Aorta (tissue), 5 donors: Measurements from ENCODE around the gene OMP. TPM values are rescaled to one million over a fixed set of nuclear protein-coding genes. Genes with fewer than 3 reads are reported as not detected.
"Not testable (repeated sequence)": the region's sequence is repeated elsewhere in the genome, so short reads cannot be mapped to it uniquely, and the experiment has no call there.

ENCODE experiments used
- ATAC-seq: fragments of 200-7000 bp; cut with Tn5 transposase; one replicate; pipeline ENCODE4 v1.9.1; 2022; ENCODE audit warnings: moderate library complexity; ENCODE audit not compliant: low FRiP score
- DNase-seq, 2 donors: peaks; one replicate each; pipeline ENCODE4 v3.0.0-alpha.2; 2020
- H3K27ac ChIP-seq, 2 donors: one replicate each; pipeline ENCODE4 v1.5.1; 2013; ENCODE audit warnings: low read length in 2 of 2, mild to moderate bottlenecking in 2 of 2, moderate library complexity in 2 of 2, control low read depth in 1 of 2, inconsistent platforms in 1 of 2, low read depth in 1 of 2
- H3K27me3 ChIP-seq, 2 donors: one replicate each; pipeline ENCODE4 v1.6.1; 2013; ENCODE audit warnings: control low read depth in 1 of 2, low read length in 1 of 2, mild to moderate bottlenecking in 1 of 2, moderate library complexity in 1 of 2; ENCODE audit not compliant: insufficient read depth in 2 of 2, control insufficient read depth in 1 of 2
- H3K36me3 ChIP-seq, 2 donors: one replicate each; pipeline ENCODE4 v1.6.1; 2013; ENCODE audit warnings: control low read depth in 1 of 2, low read length in 1 of 2, mild to moderate bottlenecking in 1 of 2; ENCODE audit not compliant: insufficient read depth in 2 of 2, control insufficient read depth in 1 of 2
- H3K4me1 ChIP-seq, 2 donors: one replicate each; pipeline ENCODE4 v1.6.1; 2013; ENCODE audit warnings: low read length in 2 of 2, control low read depth in 1 of 2, mild to moderate bottlenecking in 1 of 2, moderate library complexity in 1 of 2; ENCODE audit not compliant: insufficient read depth in 2 of 2, control insufficient read depth in 1 of 2
- H3K4me3 ChIP-seq, 2 donors: one replicate each; pipeline ENCODE4 v1.5.1; 2013; ENCODE audit warnings: low read length in 2 of 2, control low read depth in 1 of 2, mild to moderate bottlenecking in 1 of 2
- H3K9me3 ChIP-seq: one replicate; pipeline ENCODE4 v1.6.1; 2013; ENCODE audit warnings: mild to moderate bottlenecking, low read length; ENCODE audit not compliant: control insufficient read depth
- WGBS, 2 donors: extraction: QIAGEN DNeasy Blood & Tissue Kit; methylation state at CpG; one replicate each; pipeline ENCODE4 v1.1.7; 2013; 5-methylcytosine and 5-hydroxymethylcytosine counted together
- intact Hi-C, 2 donors: fragments of 100-400 bp; cut with DNase I; formaldehyde crosslinking; loops; one replicate each; pipeline versions ENCODE4 v1.14.2 to v1.15.0; 2022
- polyA plus RNA-seq, 2 donors: library from polyadenylated mRNA; stranded (reverse); fragments of 200-250 nt; gene quantifications; one replicate each; pipeline ENCODE4 v1.2.3, GENCODE V29; 2013
- total RNA-seq, 2 donors: library from RNA; stranded (reverse); fragmentation: NEBNext Ultra II Directional; extraction: Animal tissue kit (Norgen Biotek cat#: 25700); gene quantifications; one replicate each; pipeline ENCODE4 v1.2.1, GENCODE V29; 2021
- donor health status: healthy with polysubstance abuse.
- donor health status: Bipolar disorder and iron deficiency.
- donor health status: DM: no; HTN: no; CAD: no.
- donor health status: DM: no; HTN: no; CAD: no.
- donor health status: DM: yes; HTN: yes; CAD: no.

OMP gene
- total and polyA plus RNA-seq, 4 donors = 2.1 TPM; not detected in 3

- ATAC-seq = no peak
- H3K9me3 ChIP-seq = peaks cover 5% of the 10 kb centered on the region
- H3K4me3 ChIP-seq = no peak overlapping the region
- intact Hi-C loops = no loop called here
- no peaks in the 10 kb centered on the region for H3K27me3 ChIP-seq
- no peaks in the 10 kb centered on the region for H3K4me1 ChIP-seq
- H3K36me3 ChIP-seq = no peaks in the 10 kb centered on the region
- no peak for DNase-seq
- no peak overlapping the region for H3K27ac ChIP-seq
- 89 to 91% methylated on average over 5 of the region's 5 CpGs for WGBS, 2 donors
Measured at GRCh38 chr11:77059806-77060205, 42.8 kb upstream of the OMP start.

GRCh38 chr11:77060234-77060633 is 42.4 kb upstream of the OMP start:
- Histone ChIP-seq H3K27ac (no peak overlapping the region), H3K4me1 (no peaks in the 10 kb centered on the region), H3K4me3 (no peak overlapping the region), H3K36me3 (no peaks in the 10 kb centered on the region), H3K9me3 (peaks cover 5% of the 10 kb centered on the region), H3K27me3 (no peaks in the 10 kb centered on the region)
- ATAC-seq (no peak), DNase-seq (no peak)
- intact Hi-C loops = no loop called here
- WGBS, 2 donors = 84 to 86% methylated on average over 4 of the region's 4 CpGs

GRCh38 chr11:77061258-77061657 is 41.4 kb upstream of the OMP start:
- WGBS, 2 donors = 75 to 76% methylated on average over 4 of the region's 4 CpGs
- H3K27ac ChIP-seq, H3K27me3 ChIP-seq, ATAC-seq, intact Hi-C loops, H3K4me3 ChIP-seq, H3K9me3 ChIP-seq, H3K36me3 ChIP-seq, DNase-seq, H3K4me1 ChIP-seq: not testable (repeated sequence)

GRCh38 chr11:77062924-77063323 is 39.7 kb upstream of the OMP start:
- ATAC-seq (no peak), DNase-seq (no peak)
- Histone ChIP-seq H3K4me1 (no peaks in the 10 kb centered on the region), H3K4me3 (no peak overlapping the region), H3K36me3 (no peaks in the 10 kb centered on the region), H3K27me3 (no peaks in the 10 kb centered on the region), H3K27ac (no peak overlapping the region), H3K9me3 (no peaks in the 10 kb centered on the region)
- intact Hi-C loops = no loop called here

GRCh38 chr11:77063407-77063806 is 39.2 kb upstream of the OMP start:
- ATAC-seq = no peak
- no peaks in the 10 kb centered on the region for H3K9me3 ChIP-seq
- WGBS, 2 donors = 96 to 100% methylated on average over 1 of the region's 1 CpG
- no peaks in the 10 kb centered on the region for H3K36me3 ChIP-seq
- intact Hi-C loops = no loop called here
- H3K27me3 ChIP-seq = no peaks in the 10 kb centered on the region
- H3K4me3 ChIP-seq = no peak overlapping the region
- no peaks in the 10 kb centered on the region for H3K4me1 ChIP-seq
- H3K27ac ChIP-seq = no peak overlapping the region
- DNase-seq = no peak

- ATAC-seq (no peak), DNase-seq (no peak)
- intact Hi-C loops = no loop called here
- H3K27me3 ChIP-seq = no peaks in the 10 kb centered on the region
- H3K36me3 ChIP-seq = no peaks in the 10 kb centered on the region
- no peak overlapping the region for H3K4me3 ChIP-seq
- no peaks in the 10 kb centered on the region for H3K4me1 ChIP-seq
- H3K27ac ChIP-seq = no peak overlapping the region
- 95 to 97% methylated on average over 4 of the region's 4 CpGs for whole genome bisulfite sequencing, 2 donors
- no peaks in the 10 kb centered on the region for H3K9me3 ChIP-seq
Measured at GRCh38 chr11:77063861-77064260, 38.8 kb upstream of the OMP start.

- Histone ChIP-seq H3K4me3 (no peak overlapping the region), H3K9me3 (no peaks in the 10 kb centered on the region), H3K4me1 (no peaks in the 10 kb centered on the region), H3K27me3 (no peaks in the 10 kb centered on the region), H3K36me3 (no peaks in the 10 kb centered on the region), H3K27ac (no peak overlapping the region)
- no peak for ATAC-seq
- DNase-seq = no peak
- WGBS, 2 donors = 93 to 97% methylated on average over 4 of the region's 4 CpGs
- intact Hi-C loops = no loop called here
Measured at GRCh38 chr11:77064648-77065217, 37.9 kb upstream of the OMP start.

- no peaks in the 10 kb centered on the region for H3K27me3 ChIP-seq
- DNase-seq = peak in 1 of 2 donors; percentile 66
- H3K9me3 ChIP-seq = no peaks in the 10 kb centered on the region
- WGBS, 2 donors = 10% methylated on average over 14 of the region's 14 CpGs
- peak overlapping the region; percentile 40 to 48 for H3K4me3 ChIP-seq
- intact Hi-C loops = no loop called here
- peak; percentile 35 for ATAC-seq
- H3K4me1 ChIP-seq = no peaks in the 10 kb centered on the region
- no peaks in the 10 kb centered on the region for H3K36me3 ChIP-seq
- H3K27ac ChIP-seq = peak overlapping the region in 1 of 2 donors; percentile 51
Measured at GRCh38 chr11:77065878-77066228, 36.8 kb upstream of the OMP start.

- intact Hi-C loops = no loop called here
- H3K36me3 ChIP-seq = no peaks in the 10 kb centered on the region
- ATAC-seq (peak; percentile 97), DNase-seq (peak; percentile 94 to 98)
- H3K27ac ChIP-seq = peak within 1 kb of the TSS in 1 of 2 donors; percentile 51
- peak within 1 kb of the TSS; percentile 48 to 76 for H3K4me3 ChIP-seq
- 0 to 1% methylated on average over 61 to 69 of the region's 69 CpGs for WGBS, 2 donors
- H3K9me3 ChIP-seq = no peaks in the 10 kb centered on the region
- H3K27me3 ChIP-seq = no peaks in the 10 kb centered on the region
- H3K4me1 ChIP-seq = no peaks in the 10 kb centered on the region
Measured at GRCh38 chr11:77066229-77067042, 36.2 kb upstream of the OMP start, which contains the start of gene CAPN5. CAPN5 (plus strand) TSS chr11:77066971; CDS start chr11:77084887, 17,916 bp downstream.
